Right cardiac atrium (tissue), 5 donors: ENCODE data around the gene JPH4. TPM values are rescaled to one million over a fixed set of nuclear protein-coding genes. Genes with fewer than 3 reads are reported as not detected.
A peak's percentile ranks its signal among the peaks of the same experiment; 100 is the strongest.

Source experiments
- ATAC-seq, 2 donors: fragments of 200-7000 bp; cut with Tn5 transposase; one replicate each; pipeline versions ENCODE4 v1.8.0 to v1.9.1; 2020; ENCODE audit warnings: moderate library complexity in 2 of 2, mild to moderate bottlenecking in 1 of 2
- DNase-seq, 3 donors: peaks; one replicate each; pipeline ENCODE4 v3.0.0-alpha.2; 2020
- H3K27ac ChIP-seq: one replicate; pipeline ENCODE4 v1.5.1; 2013; ENCODE audit warnings: mild to moderate bottlenecking, low read length, control low read depth, moderate library complexity
- H3K27me3 ChIP-seq: one replicate; pipeline ENCODE4 v1.6.1; 2013; ENCODE audit not compliant: control insufficient read depth, insufficient read depth
- H3K4me1 ChIP-seq: one replicate; pipeline ENCODE4 v1.6.1; 2013; ENCODE audit warnings: low read length; ENCODE audit not compliant: control insufficient read depth, insufficient read depth
- H3K4me3 ChIP-seq: one replicate; pipeline ENCODE4 v1.5.1; 2013; ENCODE audit warnings: low read length, control low read depth
- H3K9me3 ChIP-seq: one replicate; pipeline ENCODE4 v1.6.1; 2013; ENCODE audit warnings: low read length; ENCODE audit not compliant: control insufficient read depth
- WGBS: extraction: QIAGEN DNeasy Blood & Tissue Kit; methylation state at CpG from one replicate; pipeline ENCODE4 v1.1.7; 2013; 5-methylcytosine and 5-hydroxymethylcytosine counted together
- intact Hi-C, 4 donors: fragments of 100-400 bp; cut with DNase I; formaldehyde crosslinking; loops; one replicate each; pipeline versions ENCODE4 v1.11.0 to v1.14.0; 2022 to 2023
- polyA plus RNA-seq: library from polyadenylated mRNA; stranded (reverse); fragments of 200-250 nt; gene quantifications from one replicate; pipeline ENCODE4 v1.2.3, GENCODE V29; 2013
- total RNA-seq, 4 donors: library from RNA; stranded (reverse); fragmentation: NEBNext Ultra II Directional; extraction: Animal tissue kit (Norgen Biotek cat#: 25700); gene quantifications; one replicate each; pipeline ENCODE4 v1.2.1, GENCODE V29; 2021
- donor health status: healthy with polysubstance abuse.
- donor health status: DM: no; HTN: yes; CAD: no.
- donor health status: DM: no; HTN: no; CAD: no.
- donor health status: DM: no; HTN: yes; CAD: no; lungs with severe emphysema.
- donor health status: DM: yes; HTN: yes; CAD: no.

The JPH4 gene
- total and polyA plus RNA-seq, 5 donors, result 0.11 to 0.38 (median 0.23) TPM

DNA sequence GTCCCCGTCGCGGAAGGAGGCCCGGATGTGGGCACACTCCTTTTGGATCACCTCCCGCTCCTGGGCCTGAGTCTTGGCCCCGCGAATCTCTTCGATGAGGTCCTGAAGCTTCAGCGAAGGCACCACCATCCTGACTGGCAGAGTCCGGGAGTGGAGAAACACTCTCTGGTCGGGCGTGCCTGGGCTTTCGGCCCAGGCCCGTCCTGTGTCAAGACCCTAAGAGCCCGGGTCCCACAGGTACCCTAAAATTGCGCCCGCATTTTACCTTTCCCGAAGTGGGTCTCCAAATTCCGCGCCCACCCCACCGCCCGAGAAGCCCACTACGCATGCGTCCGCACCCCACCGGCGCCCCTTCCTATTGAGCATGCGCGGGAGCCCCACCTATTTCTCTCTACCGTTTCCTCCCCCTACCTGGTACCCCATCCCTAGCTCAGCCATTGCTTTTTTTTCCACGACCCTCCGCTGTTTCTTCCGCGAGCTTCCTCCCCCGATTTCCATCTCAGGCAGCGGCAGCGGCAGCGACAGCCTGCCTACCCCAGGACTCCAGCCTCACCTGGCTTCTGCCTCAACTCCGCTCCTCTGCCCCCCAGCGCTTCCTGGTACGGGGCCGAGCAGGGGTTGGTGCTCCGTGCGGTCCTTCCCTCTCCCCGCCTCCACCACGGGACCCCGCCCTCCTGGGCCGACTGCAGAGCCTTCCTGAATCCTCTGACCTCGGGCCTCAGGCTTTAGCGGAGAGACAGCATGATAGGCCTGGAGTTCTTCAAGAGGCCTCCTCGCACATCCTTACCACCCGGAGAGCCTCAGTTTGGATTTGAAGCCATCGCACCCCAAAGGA lies 11.2 kb downstream of the JPH4 start, which contains the start of gene AP1G2:
AP1G2 (minus strand) TSS at position 606 of the 835 bp plus-strand sequence; CDS start at position 129, 477 bp downstream.
- peak within 1 kb of the TSS; percentile 70 for H3K4me3 ChIP-seq
- no peaks in the 10 kb centered on the region for H3K27me3 ChIP-seq
- 2% methylated on average over 53 of the region's 53 CpGs for WGBS
- H3K9me3 ChIP-seq, result no peaks in the 10 kb centered on the region
- DNase-seq (peak; percentile 86 to 95 (median 95)), ATAC-seq (peak; percentile 83 to 84)
- no peaks in the 10 kb centered on the region for H3K4me1 ChIP-seq
- H3K27ac ChIP-seq, result peak within 1 kb of the TSS; percentile 32
- intact Hi-C loops, result loop anchor here in 2 of 4 donors (10.0 kb wide), 1 partner anchor 243 kb away; the partner anchor contains the start of gene PABPN1 (in 2 of the 2)

DNA sequence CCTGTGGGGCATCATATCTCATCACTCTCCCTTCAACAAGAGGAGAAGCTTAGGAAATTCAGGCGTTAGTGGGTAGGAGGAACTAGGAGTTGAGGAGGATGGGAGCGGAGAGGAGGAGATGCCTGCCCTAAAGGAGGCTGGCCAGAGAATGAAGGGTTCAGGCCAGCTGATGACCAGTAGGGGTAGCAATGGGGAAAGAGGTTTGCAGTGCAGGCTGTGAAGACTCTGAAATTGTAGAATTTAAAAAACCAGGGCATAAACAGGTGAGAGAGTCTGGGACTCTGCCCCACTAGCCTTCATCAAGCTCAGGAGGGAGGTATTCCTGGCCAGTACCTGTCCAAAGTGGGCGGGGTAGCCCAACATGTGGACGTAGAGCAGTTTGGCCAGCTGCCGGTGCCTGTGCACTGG lies 11.8 kb downstream of the JPH4 start:
- no peaks in the 10 kb centered on the region for H3K4me1 ChIP-seq
- WGBS, result 10% methylated on average over 5 of the region's 5 CpGs
- intact Hi-C loops, result loop anchor here in 2 of 4 donors (10.0 kb wide), 1 partner anchor 242 kb away; the partner anchor contains the start of gene PABPN1 (in 2 of the 2)
- no peak overlapping the region for H3K27ac ChIP-seq
- ATAC-seq (peak; percentile 4 to 7), DNase-seq (peak in 2 of 3 donors; percentile 25 to 81)
- H3K27me3 ChIP-seq, result no peaks in the 10 kb centered on the region
- H3K9me3 ChIP-seq, result no peaks in the 10 kb centered on the region
- peak overlapping the region; percentile 70 for H3K4me3 ChIP-seq

DNA sequence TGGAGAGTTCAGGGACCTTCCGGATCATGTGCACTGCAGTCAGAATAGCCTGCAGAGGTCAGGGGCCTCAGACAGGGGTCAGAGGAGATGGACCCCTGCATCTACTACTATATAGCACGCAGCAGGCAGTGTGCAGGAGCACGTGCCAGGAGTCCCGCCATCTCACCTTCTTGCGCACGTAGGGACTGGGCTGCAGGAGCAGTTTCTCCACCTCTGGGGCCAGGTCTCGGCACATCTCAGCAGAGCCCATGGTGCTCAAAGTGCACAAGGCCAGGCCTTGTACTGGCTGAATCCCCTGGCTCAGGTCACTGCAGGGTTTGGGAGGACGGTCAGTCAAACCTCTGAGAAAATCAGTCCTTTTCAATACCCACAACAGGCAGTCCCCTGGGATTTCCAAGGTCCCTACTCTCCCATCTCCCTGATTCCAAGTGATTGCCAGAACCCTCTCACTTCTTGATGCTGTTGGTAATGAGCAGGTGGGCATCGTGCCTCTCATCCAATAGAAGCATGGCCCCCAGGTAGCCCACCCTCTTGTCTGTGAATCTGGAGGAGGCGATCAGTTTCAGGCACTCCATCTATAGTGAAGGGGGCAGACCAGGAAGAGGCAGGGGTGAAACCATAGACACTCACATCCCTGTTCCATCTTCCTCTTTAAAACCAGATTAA lies 12.3 kb downstream of the JPH4 start:
- intact Hi-C loops, result loop anchor here in 2 of 4 donors (10.0 kb wide), 1 partner anchor 241 kb away; the partner anchor contains the start of gene PABPN1 (in 2 of the 2)
- Histone ChIP-seq H3K9me3 (no peaks in the 10 kb centered on the region), H3K4me1 (no peaks in the 10 kb centered on the region), H3K4me3 (no peak overlapping the region), H3K27me3 (no peaks in the 10 kb centered on the region), H3K27ac (no peak overlapping the region)
- ATAC-seq (no peak), DNase-seq (peak in 1 of 3 donors; percentile 55)
- WGBS, result 93% methylated on average over 10 of the region's 10 CpGs

DNA sequence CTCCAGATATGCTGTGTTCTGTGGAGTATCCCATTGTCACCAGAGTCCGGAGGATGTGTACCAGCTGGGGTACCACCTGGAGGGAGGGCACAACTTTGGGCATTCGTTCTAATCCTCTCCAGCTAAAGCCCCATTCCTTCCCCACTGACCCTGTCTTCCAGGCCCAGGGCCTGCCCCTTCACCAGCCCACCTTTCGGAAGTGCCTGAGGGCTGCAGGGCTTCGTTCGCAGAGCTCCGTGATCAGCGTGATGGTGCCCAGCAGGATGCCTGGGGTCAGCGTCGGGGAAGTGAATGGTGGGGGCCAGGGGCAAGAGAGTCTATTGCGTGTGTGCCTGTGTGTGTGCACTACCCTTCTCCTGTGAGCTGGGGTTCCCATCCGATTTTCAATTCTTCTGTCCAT lies 13.0 kb downstream of the JPH4 start:
- WGBS, result 88% methylated on average over 11 of the region's 11 CpGs
- Histone ChIP-seq H3K4me1 (no peaks in the 10 kb centered on the region), H3K27ac (no peak overlapping the region), H3K27me3 (no peaks in the 10 kb centered on the region), H3K4me3 (no peak overlapping the region), H3K9me3 (no peaks in the 10 kb centered on the region)
- DNase-seq (peak in 1 of 3 donors; percentile 42), ATAC-seq (no peak)
- intact Hi-C loops, result loop anchor here in 2 of 4 donors (10.0 kb wide), 1 partner anchor 241 kb away; the partner anchor contains the start of gene PABPN1 (in 2 of the 2)

DNA sequence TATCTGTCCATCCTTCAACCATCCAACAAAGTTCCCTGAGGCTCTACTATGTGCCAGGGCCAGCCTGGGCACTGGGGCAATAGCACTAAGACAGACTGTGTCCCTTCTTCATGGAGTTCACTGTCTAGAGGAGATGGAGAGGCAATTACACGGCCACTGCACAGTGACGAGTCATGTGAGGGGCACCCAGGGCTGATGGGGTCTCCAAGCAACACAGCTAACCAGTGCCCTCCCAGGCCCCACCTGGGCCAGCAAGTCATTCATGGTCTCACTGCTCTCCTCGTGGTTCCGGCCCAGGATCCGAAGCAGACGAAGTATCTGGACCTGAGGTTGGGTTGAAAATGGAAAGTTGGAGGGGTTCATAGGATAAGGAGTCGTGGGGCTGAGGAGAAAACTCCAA lies 13.7 kb downstream of the JPH4 start:
- intact Hi-C loops, result loop anchor here in 2 of 4 donors (10.0 kb wide), 1 partner anchor 240 kb away; the partner anchor contains the start of gene PABPN1 (in 2 of the 2)
- ATAC-seq, result no peak
- H3K27me3 ChIP-seq, result no peaks in the 10 kb centered on the region
- no peaks in the 10 kb centered on the region for H3K4me1 ChIP-seq
- 89% methylated on average over 7 of the region's 7 CpGs for WGBS
- no peak overlapping the region for H3K4me3 ChIP-seq
- H3K27ac ChIP-seq, result no peak overlapping the region
- peak in 1 of 3 donors; percentile 46 for DNase-seq
- no peaks in the 10 kb centered on the region for H3K9me3 ChIP-seq

DNA sequence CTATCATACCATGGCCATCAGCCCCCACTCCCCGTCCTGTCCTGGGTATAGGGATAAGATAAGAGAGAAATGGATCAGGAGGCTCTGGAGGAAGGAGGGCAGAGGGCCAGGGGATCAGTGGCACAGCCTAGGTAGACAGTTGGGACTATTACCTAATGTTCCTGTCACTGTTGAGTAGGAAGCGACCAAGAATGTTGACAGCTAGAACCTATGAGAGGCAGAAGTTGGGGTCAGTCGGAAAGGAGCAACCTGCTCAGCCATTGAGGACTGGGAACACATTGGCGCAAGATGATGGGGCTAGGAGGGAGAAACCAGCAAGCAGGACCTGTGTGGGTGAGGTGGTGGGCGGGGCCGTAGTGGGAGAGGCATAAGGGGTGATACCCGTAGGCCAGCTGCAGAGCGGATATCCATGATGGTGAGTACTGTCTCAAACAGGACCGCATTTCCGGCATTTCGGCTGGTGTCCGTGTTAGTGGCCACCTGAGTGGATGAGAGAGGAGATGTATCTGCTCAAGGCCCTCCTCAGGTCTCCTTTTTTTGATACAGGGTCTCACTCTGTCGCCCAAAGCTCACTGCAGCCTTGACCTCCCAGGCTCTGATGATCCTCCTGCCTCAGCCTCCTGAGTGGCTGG lies 14.3 kb downstream of the JPH4 start:
- no peak for ATAC-seq
- intact Hi-C loops, result loop anchor here in 2 of 4 donors (10.0 kb wide), 1 partner anchor 239 kb away; the partner anchor contains the start of gene PABPN1 (in 2 of the 2)
- Histone ChIP-seq H3K4me1 (no peaks in the 10 kb centered on the region), H3K4me3 (no peak overlapping the region), H3K27me3 (no peaks in the 10 kb centered on the region), H3K27ac (no peak overlapping the region), H3K9me3 (no peaks in the 10 kb centered on the region)
- DNase-seq, result peak in 1 of 3 donors; percentile 60
- WGBS, result 87% methylated on average over 13 of the region's 13 CpGs

DNA sequence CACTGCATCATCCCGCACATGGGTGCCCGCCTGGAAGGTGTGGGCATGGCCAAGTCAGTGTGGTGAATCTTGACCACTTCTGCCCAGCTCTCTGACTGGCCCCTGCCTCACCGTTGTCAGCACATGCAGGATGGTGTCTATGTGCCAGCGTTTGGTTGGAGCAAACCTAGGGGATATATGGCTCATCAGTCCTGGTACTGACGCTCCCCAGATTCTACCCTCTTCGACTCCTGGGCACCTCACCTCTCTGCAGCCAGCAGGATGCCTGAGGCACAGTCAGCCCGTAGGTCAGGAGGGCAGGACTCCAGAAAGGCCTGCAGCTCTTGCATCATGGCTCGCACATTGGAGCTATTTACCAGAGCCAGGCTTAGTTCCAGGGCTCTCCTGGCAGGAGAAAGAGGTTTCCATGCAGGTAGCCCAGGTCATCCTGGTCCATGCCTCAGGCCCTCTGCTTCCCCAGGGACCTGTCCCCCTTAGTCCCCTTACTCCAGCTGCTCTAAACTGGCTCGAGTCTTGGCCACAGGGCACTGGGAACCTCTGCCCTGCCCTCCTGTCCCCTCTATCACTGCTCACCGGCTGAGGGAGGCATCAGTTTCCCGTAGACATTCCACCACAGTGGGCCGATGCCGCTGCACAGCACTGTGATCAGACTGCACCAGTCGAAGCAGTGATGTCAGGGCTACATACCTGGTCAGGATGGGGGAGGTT lies 15.0 kb downstream of the JPH4 start:
- H3K4me3 ChIP-seq, result no peak overlapping the region
- no peaks in the 10 kb centered on the region for H3K4me1 ChIP-seq
- no peaks in the 10 kb centered on the region for H3K27me3 ChIP-seq
- no peaks in the 10 kb centered on the region for H3K9me3 ChIP-seq
- no peak for ATAC-seq
- intact Hi-C loops, result loop anchor here in 3 of 4 donors (2.0 to 10.0 kb wide), 3 partner anchors 85 to 239 kb away; partner anchors contain the start of gene PABPN1 (in 2 of the 3)
- 81% methylated on average over 14 of the region's 14 CpGs for WGBS
- peak in 2 of 3 donors; percentile 46 to 55 for DNase-seq
- no peak overlapping the region for H3K27ac ChIP-seq

DNA sequence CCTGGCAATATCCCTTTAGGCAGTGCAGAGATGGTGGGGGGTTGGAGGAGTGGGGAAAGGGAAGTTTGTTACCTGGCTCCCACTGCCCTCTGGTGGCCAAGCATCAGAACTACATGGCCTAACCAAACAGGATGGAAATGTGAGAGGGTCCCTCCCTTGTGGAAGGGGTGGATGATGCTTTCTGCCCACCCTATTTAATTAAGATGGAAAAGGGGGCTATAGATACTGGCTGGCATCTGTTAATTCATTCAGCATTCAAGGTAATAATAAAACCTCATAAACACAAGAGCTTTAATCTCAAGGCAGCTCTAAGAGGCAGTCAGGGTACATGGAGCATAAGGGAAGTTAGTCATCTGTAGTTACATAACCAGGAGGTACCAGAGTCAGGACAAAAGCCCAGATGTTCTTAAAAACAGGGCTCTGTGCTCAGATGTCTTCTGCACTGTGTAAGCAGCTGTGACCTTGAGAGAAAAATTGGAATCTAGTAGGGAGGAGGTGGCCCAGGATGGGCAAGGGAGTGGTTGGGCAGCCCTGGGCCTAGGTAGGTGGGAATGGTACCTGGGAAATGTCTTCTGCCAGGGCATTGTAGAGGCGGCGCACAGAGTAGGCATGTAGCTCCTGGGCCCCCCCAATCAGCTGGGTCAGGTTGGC lies 15.6 kb downstream of the JPH4 start:
- DNase-seq (peak in 2 of 3 donors; percentile 69 to 71), ATAC-seq (peak in 1 of 2 donors; percentile 4)
- H3K27me3 ChIP-seq, result no peaks in the 10 kb centered on the region
- H3K4me1 ChIP-seq, result no peaks in the 10 kb centered on the region
- intact Hi-C loops, result loop anchor here in 3 of 4 donors (2.0 to 10.0 kb wide), 3 partner anchors 84 to 238 kb away; partner anchors contain the start of gene PABPN1 (in 2 of the 3)
- no peak overlapping the region for H3K4me3 ChIP-seq
- no peaks in the 10 kb centered on the region for H3K9me3 ChIP-seq
- H3K27ac ChIP-seq, result no peak overlapping the region
- WGBS, result 96% methylated on average over 2 of the region's 2 CpGs

DNA sequence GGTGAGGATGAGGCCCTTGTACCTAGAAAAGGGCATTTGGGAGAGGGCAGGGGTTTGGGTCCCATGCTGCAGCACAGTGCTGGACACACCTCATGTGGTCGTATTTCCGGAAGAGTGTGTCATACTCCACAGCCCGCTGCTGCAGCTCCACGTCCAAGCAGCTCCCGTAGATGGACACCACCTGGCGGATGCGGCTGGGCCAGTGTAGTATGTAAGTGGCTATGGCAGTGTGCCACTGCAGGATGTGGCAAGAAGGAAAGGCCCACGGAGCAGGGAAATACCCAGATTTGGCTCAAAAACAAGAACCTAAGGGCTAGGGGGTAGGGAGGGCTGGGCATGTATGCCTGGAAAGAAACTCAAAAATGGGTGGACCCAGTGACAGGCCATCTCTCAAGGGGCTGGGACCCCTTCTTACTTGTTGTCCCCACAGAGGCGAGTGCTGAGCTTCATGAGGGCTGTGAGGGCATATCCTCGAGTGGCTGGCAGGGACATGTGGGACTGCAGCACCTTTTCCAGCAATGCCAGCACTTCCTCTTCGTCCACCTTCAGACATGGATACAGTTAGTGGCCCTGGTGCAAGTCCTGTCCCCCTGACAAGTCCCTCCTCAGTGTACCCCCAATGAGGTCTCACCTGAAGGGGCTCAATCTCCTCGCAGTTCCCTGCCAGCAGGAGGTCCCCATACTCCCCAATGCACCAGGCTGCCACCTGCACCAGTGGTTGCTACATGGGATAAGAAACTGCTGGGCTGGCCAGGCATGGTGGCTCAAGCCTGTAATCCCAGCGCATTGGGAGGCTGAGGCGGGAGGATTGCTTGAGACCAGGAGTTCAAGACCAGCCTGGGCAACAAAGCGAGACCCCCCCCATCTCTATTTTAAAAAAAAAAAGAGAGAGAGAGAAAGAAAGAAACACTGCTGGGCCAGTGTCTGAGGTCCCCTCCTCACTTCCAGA lies 16.4 kb downstream of the JPH4 start:
- intact Hi-C loops, result loop anchor here in 3 of 4 donors (2.0 to 10.0 kb wide), 3 partner anchors 83 to 237 kb away; partner anchors contain the start of gene PABPN1 (in 2 of the 3)
- DNase-seq (peak in 2 of 3 donors; percentile 46 to 66), ATAC-seq (no peak)
- H3K4me1 ChIP-seq, result peaks cover under 1% of the 10 kb centered on the region
- no peaks in the 10 kb centered on the region for H3K27me3 ChIP-seq
- no peak overlapping the region for H3K4me3 ChIP-seq
- no peak overlapping the region for H3K27ac ChIP-seq
- no peaks in the 10 kb centered on the region for H3K9me3 ChIP-seq
- 76% methylated on average over 15 of the region's 15 CpGs for WGBS
